C4-2B (cell line): ENCODE measurements around the gene NRP2.

Experiments used
- H3K27ac ChIP-seq: fragments of 450-650 bp; 2 replicates; pipeline ENCODE4 v1.5.1; 2017
- CTCF ChIP-seq: fragments of 450-650 bp; conservative IDR thresholded peaks from 2 replicates; pipeline ENCODE4 v1.5.1; 2017; ENCODE audit warnings: mild to moderate bottlenecking
- ZFX ChIP-seq: fragments of 450-650 bp; IDR thresholded peaks from 2 replicates; pipeline ENCODE4 v1.6.1; 2017

NRP2 gene

DNA sequence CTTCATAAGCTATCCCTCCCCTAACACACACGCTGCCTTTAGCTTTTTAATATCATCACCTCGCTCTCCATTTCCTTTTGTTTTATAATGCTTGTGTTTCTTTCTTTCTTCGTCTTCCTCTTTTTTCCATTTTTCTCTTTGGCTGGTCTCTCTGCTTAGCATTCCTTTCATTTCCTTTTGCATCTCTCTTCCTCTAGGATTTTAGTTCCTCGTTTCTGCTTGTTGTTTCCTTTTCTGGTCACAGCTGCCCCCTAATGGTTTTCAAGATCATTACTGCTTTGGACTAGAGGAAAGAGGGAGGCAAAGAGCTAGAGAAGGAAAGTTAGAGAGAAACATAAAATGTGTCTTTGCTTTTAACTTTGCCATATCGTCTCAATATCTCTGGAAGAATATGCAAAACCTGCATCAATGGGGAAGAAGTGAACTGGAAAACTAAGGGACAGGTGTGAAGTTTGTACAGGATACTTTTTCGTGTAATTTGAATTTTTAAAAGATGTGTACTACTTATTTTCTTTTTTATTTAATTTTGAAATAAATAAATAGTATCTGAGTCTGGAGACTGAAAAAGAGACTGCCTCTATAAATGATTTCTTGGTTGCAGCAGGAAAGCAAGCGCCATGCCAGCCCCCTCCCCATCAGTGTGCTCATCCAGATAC is 6.3 kb upstream of the NRP2 start:
- no peak overlapping the region for H3K27ac ChIP-seq
- TF ChIP-seq CTCF (peak; percentile 88), ZFX (no peak)

DNA sequence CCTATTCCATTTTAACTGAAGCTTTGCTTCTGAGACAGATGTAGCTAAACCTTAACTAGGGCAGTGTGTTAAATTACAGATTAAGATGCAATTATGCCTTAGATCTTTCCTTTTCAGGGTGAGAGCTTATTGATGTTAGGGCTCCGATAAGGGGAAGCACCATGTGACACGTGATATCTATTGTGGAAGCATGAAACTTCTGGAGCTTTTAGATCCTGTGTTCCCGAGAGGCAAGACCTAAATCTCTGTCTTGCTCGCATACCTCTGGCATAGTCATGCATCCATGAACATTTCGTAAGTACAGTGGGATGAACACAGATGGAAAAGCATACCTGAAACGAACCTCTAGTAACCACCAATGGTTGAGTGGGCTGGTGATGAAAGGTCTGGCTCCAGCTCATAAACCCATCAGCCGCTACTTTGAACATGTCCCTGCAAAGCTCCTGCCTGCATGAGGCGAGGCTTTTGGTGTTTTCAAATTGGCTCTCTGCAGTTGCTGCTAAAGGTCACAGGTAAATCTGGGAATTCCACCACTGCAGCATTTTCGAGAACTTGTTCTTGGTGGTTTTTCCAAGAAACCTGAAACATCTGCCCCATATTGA is 3.7 kb upstream of the NRP2 start:
- no peak overlapping the region for H3K27ac ChIP-seq
- TF ChIP-seq ZFX (no peak), CTCF (no peak)

- no peak overlapping the region for H3K27ac ChIP-seq
These were observed 2.8 kb upstream of the NRP2 start for GRCh38 chr2:205679410-205680009.

DNA sequence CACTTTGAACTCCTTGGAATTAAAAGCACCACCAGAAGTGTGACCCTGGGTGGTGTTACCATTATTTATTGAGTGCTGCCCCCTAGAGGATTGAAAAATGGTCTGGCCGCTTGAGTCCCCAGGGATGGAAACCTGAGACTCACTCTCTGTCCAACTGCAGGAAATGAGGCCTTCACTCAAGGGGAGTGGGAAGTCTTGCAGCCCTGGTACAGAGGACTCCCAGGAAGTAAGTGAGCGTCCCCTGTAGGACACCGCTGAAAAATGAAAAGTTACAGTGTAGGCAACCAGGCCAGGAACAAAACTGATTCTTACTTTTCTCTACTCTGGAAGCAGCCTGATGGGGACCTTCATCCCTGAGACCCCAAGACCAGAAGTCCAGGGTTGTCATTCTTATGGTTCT is 2.2 kb upstream of the NRP2 start:
- H3K27ac ChIP-seq, result no peak overlapping the region
- TF ChIP-seq ZFX (no peak), CTCF (peak; percentile 86)

More at GRCh38 chr2:205679410-205680009, 2.8 kb upstream of the NRP2 start:
- TF ChIP-seq ZFX (no peak), CTCF (no peak)

DNA sequence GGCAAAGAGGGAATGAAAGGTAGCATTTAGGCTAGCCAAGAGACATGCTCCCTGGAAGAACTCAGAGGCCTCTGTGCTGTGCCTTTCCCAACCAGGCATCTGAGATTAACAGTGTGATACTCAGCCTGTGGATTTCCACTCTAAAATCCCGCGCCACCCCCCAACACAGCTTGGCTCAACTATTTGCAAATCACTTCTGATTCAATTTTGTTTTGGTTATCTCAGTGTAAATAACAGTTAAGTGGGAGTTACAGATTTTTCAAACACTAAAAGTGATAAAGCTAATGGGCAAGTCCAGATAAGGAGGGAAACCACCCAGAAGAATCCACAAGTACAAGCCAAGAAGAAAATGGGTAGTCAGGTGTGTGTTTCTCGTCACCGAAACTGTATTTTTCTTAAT is 1.4 kb upstream of the NRP2 start:
- TF ChIP-seq CTCF (no peak), ZFX (no peak)

GRCh38 chr2:205681401-205682238 is 681 bp upstream of the NRP2 start:
- no peak for TF ChIP-seq CTCF
- no peak for TF ChIP-seq ZFX
- H3K27ac ChIP-seq, result no peak overlapping the region

More for the DNA sequence above, 1.4 kb upstream of the NRP2 start:
- no peak overlapping the region for H3K27ac ChIP-seq
